Measurements from ENCODE around the gene MNT. TPM values are rescaled to one million over a fixed set of nuclear protein-coding genes. Genes with fewer than 3 reads are reported as not detected.

Gene MNT
- total and polyA plus RNA-seq, 2 of the 8 experiments (the other 6 are each of a cell fraction or from before 2014, with no cell fraction given): 5.0 to 17.3 TPM

- 76% methylated on average over 23 of the region's 28 CpGs; no CpG with 5 or more reads in 1 of the 2 experiments for WGBS, 2 experiments (ENCODE audit: extremely low coverage in 1 of 2, insufficient coverage in 1 of 2, insufficient read length in 1 of 2, insufficient replicate concordance in 2 of 2, low coverage in 1 of 2, low lambda C conversion rate in 2 of 2, missing lambda C conversion rate in 1 of 2)
- Histone ChIP-seq H3K14ac (ENCODE audit: insufficient read length) (no peak overlapping the region), H3K79me2 (ENCODE audit: control insufficient read depth in 1 of 2, insufficient read depth in 2 of 2, low read length in 2 of 2) (peaks cover 0 to 54% of the 10 kb centered on the region in 2 experiments; a peak in 2 of 4 replicates), H2AK5ac (ENCODE audit: low read depth, low read length) (no peak overlapping the region), H3K27me3 (replicated peaks in 1 of 4; ENCODE audit: control insufficient read depth in 3 of 4, extremely low read depth in 1 of 4, insufficient read depth in 3 of 4, low read length in 3 of 4) (no peaks in the 10 kb centered on the region), H3K4ac (replicated peaks; ENCODE audit: insufficient read length, low read depth, low read length) (no peak overlapping the region), H2BK15ac (ENCODE audit: low read length) (peak overlapping the region; percentile 53; the same call in 1 of the 2 replicates), H3K36me3 (ENCODE audit: control insufficient read depth in 2 of 4, insufficient read depth in 4 of 4, low read length in 3 of 4) (no peaks in the 10 kb centered on the region), H2AFZ (ENCODE audit: low read length) (no peak overlapping the region), H3K4me1 (replicated peaks in 1 of 4; ENCODE audit: control insufficient read depth in 3 of 4, insufficient read depth in 4 of 4, low read length in 3 of 4) (peaks cover 15 to 46% (median 32%) of the 10 kb centered on the region in 4 experiments), H4K8ac (ENCODE audit: extremely low read depth, insufficient read depth, low read length) (peak overlapping the region; percentile 60), H2BK5ac (ENCODE audit: low read depth, low read length) (peak overlapping the region; percentile 12), H3K79me1 (ENCODE audit: low read depth, low read length) (peaks cover 30% of the 10 kb centered on the region), H3K9me3 (ENCODE audit: insufficient read depth in 2 of 2, low read depth in 1 of 2, low read length in 1 of 2) (no peaks in the 10 kb centered on the region), H4K20me1 (replicated peaks in 1 of 2; ENCODE audit: control insufficient read depth in 1 of 2, insufficient read depth in 2 of 2, low read length in 2 of 2) (peaks cover 9 to 18% of the 10 kb centered on the region in 2 experiments), H4K5ac (ENCODE audit: insufficient read length, low read depth, low read length) (no peak overlapping the region), H3K23me2 (ENCODE audit: low read depth, low read length) (peaks cover 25% of the 10 kb centered on the region), H3K27ac (ENCODE audit: low read depth, low read length) (no peak overlapping the region), H3K23ac (ENCODE audit: insufficient read length) (no peak overlapping the region), H2BK12ac (ENCODE audit: low read depth, low read length) (peak overlapping the region; percentile 87; the same call in 1 of the 2 replicates), H2BK120ac (replicated peaks; ENCODE audit: low read depth, low read length) (no peak overlapping the region), H3K4me2 (ENCODE audit: insufficient read depth in 1 of 2, low read depth in 2 of 2, low read length in 2 of 2) (peak overlapping the region; percentile 75 to 94), H3K4me3 (ENCODE audit: extremely low read depth in 1 of 4, insufficient read depth in 2 of 4, low read depth in 3 of 4, low read length in 4 of 4) (peak overlapping the region in 3 of 4 experiments; percentile 43 to 96 (median 48); a peak in 4 of 8 replicates), H3K56ac (replicated peaks; ENCODE audit: insufficient read length, low read depth, low read length) (no peak overlapping the region), H4K91ac (replicated peaks; ENCODE audit: insufficient read length, low read length) (peak overlapping the region; percentile 66), H2BK20ac (ENCODE audit: low read length) (0 out of 2 replicates have a peak overlapping the region, but pooled peaks have one; percentile 55), H3K9ac (replicated peaks in 1 of 4; ENCODE audit: extremely low read depth in 1 of 4, low read depth in 3 of 4, low read length in 3 of 4) (no peak overlapping the region), H3K18ac (ENCODE audit: extremely low read depth, low read length) (no peak overlapping the region; the same call in 1 of the 2 replicates)
- ChIA-PET CTCF (ENCODE audit: partially characterized antibody) (interaction anchor here (1.3 to 1.8 kb wide), 3 partner anchors 13 to 21 kb away, joined by 3 to 9 read pairs (median 6); no protein-coding TSS in a partner anchor), POLR2A (ENCODE audit: partially characterized antibody) (interaction anchor here (0.9 to 1.3 kb wide), 3 partner anchors 15 to 57 kb away, joined by 3 to 4 read pairs (median 3); no protein-coding TSS in a partner anchor)
- DNase-seq (ENCODE audit: low read depth in 1 of 2, low spot score in 2 of 2): no peak
- no peak for FAIRE-seq
- TF ChIP-seq, protein P1, sequence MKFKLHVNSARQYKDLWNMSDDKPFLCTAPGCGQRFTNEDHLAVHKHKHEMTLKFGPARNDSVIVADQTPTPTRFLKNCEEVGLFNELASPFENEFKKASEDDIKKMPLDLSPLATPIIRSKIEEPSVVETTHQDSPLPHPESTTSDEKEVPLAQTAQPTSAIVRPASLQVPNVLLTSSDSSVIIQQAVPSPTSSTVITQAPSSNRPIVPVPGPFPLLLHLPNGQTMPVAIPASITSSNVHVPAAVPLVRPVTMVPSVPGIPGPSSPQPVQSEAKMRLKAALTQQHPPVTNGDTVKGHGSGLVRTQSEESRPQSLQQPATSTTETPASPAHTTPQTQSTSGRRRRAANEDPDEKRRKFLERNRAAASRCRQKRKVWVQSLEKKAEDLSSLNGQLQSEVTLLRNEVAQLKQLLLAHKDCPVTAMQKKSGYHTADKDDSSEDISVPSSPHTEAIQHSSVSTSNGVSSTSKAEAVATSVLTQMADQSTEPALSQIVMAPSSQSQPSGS (IDR thresholded peaks at IDR 0.05; ENCODE audit: low read length): no peak
- no peak for TF ChIP-seq TAF1 (IDR thresholded peaks at IDR 0.05; ENCODE audit: low read depth, low read length)
- TF ChIP-seq ATF3 (IDR thresholded peaks at IDR 0.05; ENCODE audit: insufficient read depth, low read depth, low read length): no peak
- TF ChIP-seq RFX5 (IDR thresholded peaks at IDR 0.05; ENCODE audit: borderline replicate concordance, low read depth, low read length): no peak
- TF ChIP-seq BCL11A (IDR thresholded peaks at IDR 0.05; ENCODE audit: low read depth in 2 of 2, low read length in 2 of 2): no peak
- no peak for TF ChIP-seq HDAC2 (IDR thresholded peaks at IDR 0.05; ENCODE audit: borderline replicate concordance in 1 of 2, low read depth in 2 of 2, low read length in 2 of 2)
- TF ChIP-seq SAP30 (IDR thresholded peaks at IDR 0.05; ENCODE audit: insufficient read depth, insufficient replicate concordance, low read length): no peak
Observed at GRCh38 chr17:2395258-2396181, 5.3 kb downstream of the MNT start.
